Stimulated activated effector memory CD8-positive, alpha-beta T cell treated with anti-CD3 and anti-CD28 coated beads, Interleukin-12 subunit alpha, Interleukin-12 subunit beta, amount 100 ng/mL, for 72 hours (primary cell): ENCODE data around the gene ZDHHC3.

Source experiments
- ATAC-seq: fragments of 150-1000 bp; cut with Tn5 transposase; 2 replicates; pipeline ENCODE4 v1.10.0; 2021
- DNase-seq, 2 donors: peaks; one replicate each; pipeline ENCODE4 v3.0.0; 2021 to 2022; ENCODE audit warnings: low spot score in 2 of 2
- H3K27ac Mint-ChIP-seq: one replicate; pipeline ENCODE4 v1.8.0; 2022; ENCODE audit warnings: mild to moderate bottlenecking, mixed read lengths
- H3K36me3 Mint-ChIP-seq: one replicate; pipeline ENCODE4 v1.8.0; 2022; ENCODE audit warnings: mild to moderate bottlenecking, mixed read lengths
- H3K4me1 Mint-ChIP-seq: one replicate; pipeline ENCODE4 v1.8.0; 2022; ENCODE audit warnings: mixed read lengths
- H3K4me3 Mint-ChIP-seq: one replicate; pipeline ENCODE4 v1.8.0; 2022; ENCODE audit warnings: mild to moderate bottlenecking, mixed read lengths
- H3K9me3 Mint-ChIP-seq: one replicate; pipeline ENCODE4 v1.8.0; 2022; ENCODE audit warnings: mixed read lengths

Gene ZDHHC3

GRCh38 chr3:44910693-44911092 is 65.3 kb downstream of the ZDHHC3 start:
- DNase-seq (no peak), ATAC-seq (no peak)
- H3K27ac Mint-ChIP-seq: no peak overlapping the region
- no peaks in the 10 kb centered on the region for H3K4me1 Mint-ChIP-seq
- H3K9me3 Mint-ChIP-seq: no peaks in the 10 kb centered on the region
- H3K4me3 Mint-ChIP-seq: no peak overlapping the region
- no peaks in the 10 kb centered on the region for H3K36me3 Mint-ChIP-seq

GRCh38 chr3:44909063-44909462 is 66.9 kb downstream of the ZDHHC3 start:
- Mint-ChIP-seq H3K4me1 (no peaks in the 10 kb centered on the region), H3K4me3 (no peak overlapping the region), H3K36me3 (no peaks in the 10 kb centered on the region), H3K9me3 (no peaks in the 10 kb centered on the region), H3K27ac (no peak overlapping the region)
- ATAC-seq (no peak), DNase-seq (no peak)

GRCh38 chr3:44907612-44908011 is 68.4 kb downstream of the ZDHHC3 start:
- Mint-ChIP-seq H3K4me1 (no peaks in the 10 kb centered on the region), H3K4me3 (no peak overlapping the region), H3K27ac (no peak overlapping the region), H3K36me3 (no peaks in the 10 kb centered on the region), H3K9me3 (no peaks in the 10 kb centered on the region)
- DNase-seq (no peak), ATAC-seq (no peak)

- peak; percentile 68 for ATAC-seq
- Mint-ChIP-seq H3K36me3 (no peaks in the 10 kb centered on the region), H3K9me3 (no peaks in the 10 kb centered on the region), H3K4me1 (no peaks in the 10 kb centered on the region), H3K4me3 (no peak overlapping the region), H3K27ac (no peak overlapping the region)
- no peak for DNase-seq
Measured at GRCh38 chr3:44906997-44907396, 69.0 kb downstream of the ZDHHC3 start.

GRCh38 chr3:44905446-44906157 is 70.4 kb downstream of the ZDHHC3 start:
- no peaks in the 10 kb centered on the region for H3K36me3 Mint-ChIP-seq
- H3K4me1 Mint-ChIP-seq: no peaks in the 10 kb centered on the region
- H3K9me3 Mint-ChIP-seq: no peaks in the 10 kb centered on the region
- H3K27ac Mint-ChIP-seq: no peak overlapping the region
- H3K4me3 Mint-ChIP-seq: no peak overlapping the region
- ATAC-seq (no peak), DNase-seq (no peak)

- DNase-seq (no peak), ATAC-seq (no peak)
- Mint-ChIP-seq H3K9me3 (no peaks in the 10 kb centered on the region), H3K4me3 (no peak overlapping the region), H3K4me1 (no peaks in the 10 kb centered on the region), H3K27ac (no peak overlapping the region), H3K36me3 (no peaks in the 10 kb centered on the region)
Measured at GRCh38 chr3:44903751-44904150, 72.2 kb downstream of the ZDHHC3 start.

GRCh38 chr3:44903314-44903713 is 72.7 kb downstream of the ZDHHC3 start:
- ATAC-seq: no peak

GRCh38 chr3:44902628-44903027 is 73.3 kb downstream of the ZDHHC3 start:
- H3K27ac Mint-ChIP-seq: no peak overlapping the region
- ATAC-seq (no peak), DNase-seq (no peak)
- H3K36me3 Mint-ChIP-seq: no peaks in the 10 kb centered on the region
- no peaks in the 10 kb centered on the region for H3K9me3 Mint-ChIP-seq
- H3K4me3 Mint-ChIP-seq: no peak overlapping the region
- no peaks in the 10 kb centered on the region for H3K4me1 Mint-ChIP-seq

More at GRCh38 chr3:44903314-44903713, 72.7 kb downstream of the ZDHHC3 start:
- no peak overlapping the region for H3K4me3 Mint-ChIP-seq
- no peaks in the 10 kb centered on the region for H3K9me3 Mint-ChIP-seq
- H3K36me3 Mint-ChIP-seq: no peaks in the 10 kb centered on the region
- no peak overlapping the region for H3K27ac Mint-ChIP-seq
- H3K4me1 Mint-ChIP-seq: no peaks in the 10 kb centered on the region
- no peak for DNase-seq

- H3K4me3 Mint-ChIP-seq: no peak overlapping the region
- H3K4me1 Mint-ChIP-seq: no peaks in the 10 kb centered on the region
- ATAC-seq: peak; percentile 61
- DNase-seq: no peak
- H3K9me3 Mint-ChIP-seq: no peaks in the 10 kb centered on the region
- H3K27ac Mint-ChIP-seq: no peak overlapping the region
- no peaks in the 10 kb centered on the region for H3K36me3 Mint-ChIP-seq
Measured at GRCh38 chr3:44899683-44900367, 76.1 kb downstream of the ZDHHC3 start.

- ATAC-seq (no peak), DNase-seq (no peak)
- Mint-ChIP-seq H3K4me3 (no peak overlapping the region), H3K9me3 (no peaks in the 10 kb centered on the region), H3K4me1 (no peaks in the 10 kb centered on the region), H3K27ac (no peak overlapping the region), H3K36me3 (no peaks in the 10 kb centered on the region)
Measured at GRCh38 chr3:44896440-44896839, 79.5 kb downstream of the ZDHHC3 start.

- no peaks in the 10 kb centered on the region for H3K4me1 Mint-ChIP-seq
- no peak overlapping the region for H3K27ac Mint-ChIP-seq
- H3K9me3 Mint-ChIP-seq: no peaks in the 10 kb centered on the region
- ATAC-seq (no peak), DNase-seq (no peak)
- H3K4me3 Mint-ChIP-seq: no peak overlapping the region
- no peaks in the 10 kb centered on the region for H3K36me3 Mint-ChIP-seq
Measured at GRCh38 chr3:44894485-44894884, 81.5 kb downstream of the ZDHHC3 start.

GRCh38 chr3:44893097-44893496 is 82.9 kb downstream of the ZDHHC3 start:
- DNase-seq: no peak
- no peak overlapping the region for H3K27ac Mint-ChIP-seq
- no peaks in the 10 kb centered on the region for H3K36me3 Mint-ChIP-seq
- no peaks in the 10 kb centered on the region for H3K9me3 Mint-ChIP-seq
- H3K4me1 Mint-ChIP-seq: no peaks in the 10 kb centered on the region
- no peak for ATAC-seq
- no peak overlapping the region for H3K4me3 Mint-ChIP-seq

GRCh38 chr3:44892689-44893088 is 83.3 kb downstream of the ZDHHC3 start:
- Mint-ChIP-seq H3K27ac (no peak overlapping the region), H3K4me3 (no peak overlapping the region), H3K36me3 (no peaks in the 10 kb centered on the region), H3K9me3 (no peaks in the 10 kb centered on the region), H3K4me1 (no peaks in the 10 kb centered on the region)
- ATAC-seq (no peak), DNase-seq (no peak)

- no peak for DNase-seq
- Mint-ChIP-seq H3K4me3 (no peak overlapping the region), H3K36me3 (no peaks in the 10 kb centered on the region), H3K9me3 (no peaks in the 10 kb centered on the region), H3K4me1 (no peaks in the 10 kb centered on the region), H3K27ac (no peak overlapping the region)
- no peak for ATAC-seq
Measured at GRCh38 chr3:44890852-44891251, 85.1 kb downstream of the ZDHHC3 start.

GRCh38 chr3:44890258-44890657 is 85.7 kb downstream of the ZDHHC3 start:
- Mint-ChIP-seq H3K4me3 (no peak overlapping the region), H3K27ac (no peak overlapping the region), H3K9me3 (no peaks in the 10 kb centered on the region), H3K36me3 (no peaks in the 10 kb centered on the region), H3K4me1 (no peaks in the 10 kb centered on the region)
- no peak for ATAC-seq
- DNase-seq: no peak

GRCh38 chr3:44887101-44887500 is 88.9 kb downstream of the ZDHHC3 start:
- Mint-ChIP-seq H3K4me1 (no peaks in the 10 kb centered on the region), H3K4me3 (no peak overlapping the region), H3K9me3 (no peaks in the 10 kb centered on the region), H3K36me3 (no peaks in the 10 kb centered on the region), H3K27ac (no peak overlapping the region)
- ATAC-seq (no peak), DNase-seq (no peak)
